KMS-11 (cell line): ENCODE data around the gene OR4D1.

ENCODE experiments used
- H2AFZ ChIP-seq: fragments of 200-600 bp; sonication (generic); 2 replicates; pipeline ENCODE4 v1.6.1; 2016; ENCODE audit warnings: antibody characterized with exemption, mixed run types, low read depth
- H3K27ac ChIP-seq: fragments of 200-600 bp; sonication (generic); 2 replicates; pipeline ENCODE4 v1.6.1; 2016; ENCODE audit warnings: mild to moderate bottlenecking, mixed run types
- H3K27me3 ChIP-seq: fragments of 200-600 bp; sonication (generic); 2 replicates; pipeline ENCODE4 v1.6.1; 2017; ENCODE audit warnings: mild to moderate bottlenecking, low read depth, mixed run types, moderate library complexity; ENCODE audit not compliant: insufficient read depth
- H3K36me3 ChIP-seq: fragments of 200-600 bp; sonication (generic); 2 replicates; pipeline ENCODE4 v1.6.1; 2017; ENCODE audit warnings: mild to moderate bottlenecking, mixed run types; ENCODE audit not compliant: insufficient read depth
- H3K4me1 ChIP-seq: fragments of 200-600 bp; sonication (generic); 2 replicates; pipeline ENCODE4 v1.6.1; 2016; ENCODE audit warnings: mild to moderate bottlenecking, low read depth, mixed run types; ENCODE audit not compliant: poor library complexity, severe bottlenecking
- H3K4me2 ChIP-seq: fragments of 200-600 bp; sonication (generic); 2 replicates; pipeline ENCODE4 v1.7.0; 2016; ENCODE audit warnings: mild to moderate bottlenecking, mixed run types
- H3K4me3 ChIP-seq: fragments of 200-600 bp; sonication (generic); IDR thresholded peaks from 2 replicates; pipeline ENCODE4 v1.6.1; 2017; ENCODE audit warnings: low read depth, low read length, mixed read lengths; ENCODE audit not compliant: insufficient read depth
- H3K79me2 ChIP-seq: fragments of 200-600 bp; sonication (generic); 2 replicates; pipeline ENCODE4 v1.6.1; 2016; ENCODE audit warnings: low read depth, mixed run types; ENCODE audit not compliant: insufficient read depth
- H3K9ac ChIP-seq: fragments of 200-600 bp; sonication (generic); 2 replicates; pipeline ENCODE4 v1.6.1; 2016; ENCODE audit warnings: mild to moderate bottlenecking, mixed run types
- H4K20me1 ChIP-seq: fragments of 200-600 bp; sonication (generic); 2 replicates; pipeline ENCODE4 v1.6.1; 2016; ENCODE audit warnings: mild to moderate bottlenecking, mixed run types; ENCODE audit not compliant: insufficient read depth
- TF ChIP-seq, protein P1 (sequence below): fragments of 200-600 bp; sonication (generic); conservative IDR thresholded peaks from 2 replicates; pipeline ENCODE4 v1.6.1; 2017; ENCODE audit warnings: low read depth, mild to moderate bottlenecking, antibody characterized with exemption, low read length, moderate library complexity, mixed read lengths

The OR4D1 gene

GRCh38 chr17:58189436-58190146 is 41.4 kb downstream of the OR4D1 start:
- no peaks in the 10 kb centered on the region for H3K36me3 ChIP-seq
- H3K27ac ChIP-seq = no peak overlapping the region
- no peaks in the 10 kb centered on the region for H4K20me1 ChIP-seq
- no peak overlapping the region for H2AFZ ChIP-seq
- no peak overlapping the region for H3K9ac ChIP-seq
- H3K4me1 ChIP-seq = no peaks in the 10 kb centered on the region
- no peaks in the 10 kb centered on the region for H3K79me2 ChIP-seq
- H3K27me3 ChIP-seq = no peaks in the 10 kb centered on the region; the same call in 1 of the 2 replicates
- H3K4me3 ChIP-seq = no peak overlapping the region
- no peak overlapping the region for H3K4me2 ChIP-seq
- TF ChIP-seq, protein P1, sequence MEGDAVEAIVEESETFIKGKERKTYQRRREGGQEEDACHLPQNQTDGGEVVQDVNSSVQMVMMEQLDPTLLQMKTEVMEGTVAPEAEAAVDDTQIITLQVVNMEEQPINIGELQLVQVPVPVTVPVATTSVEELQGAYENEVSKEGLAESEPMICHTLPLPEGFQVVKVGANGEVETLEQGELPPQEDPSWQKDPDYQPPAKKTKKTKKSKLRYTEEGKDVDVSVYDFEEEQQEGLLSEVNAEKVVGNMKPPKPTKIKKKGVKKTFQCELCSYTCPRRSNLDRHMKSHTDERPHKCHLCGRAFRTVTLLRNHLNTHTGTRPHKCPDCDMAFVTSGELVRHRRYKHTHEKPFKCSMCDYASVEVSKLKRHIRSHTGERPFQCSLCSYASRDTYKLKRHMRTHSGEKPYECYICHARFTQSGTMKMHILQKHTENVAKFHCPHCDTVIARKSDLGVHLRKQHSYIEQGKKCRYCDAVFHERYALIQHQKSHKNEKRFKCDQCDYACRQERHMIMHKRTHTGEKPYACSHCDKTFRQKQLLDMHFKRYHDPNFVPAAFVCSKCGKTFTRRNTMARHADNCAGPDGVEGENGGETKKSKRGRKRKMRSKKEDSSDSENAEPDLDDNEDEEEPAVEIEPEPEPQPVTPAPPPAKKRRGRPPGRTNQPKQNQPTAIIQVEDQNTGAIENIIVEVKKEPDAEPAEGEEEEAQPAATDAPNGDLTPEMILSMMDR = no peak

DNA sequence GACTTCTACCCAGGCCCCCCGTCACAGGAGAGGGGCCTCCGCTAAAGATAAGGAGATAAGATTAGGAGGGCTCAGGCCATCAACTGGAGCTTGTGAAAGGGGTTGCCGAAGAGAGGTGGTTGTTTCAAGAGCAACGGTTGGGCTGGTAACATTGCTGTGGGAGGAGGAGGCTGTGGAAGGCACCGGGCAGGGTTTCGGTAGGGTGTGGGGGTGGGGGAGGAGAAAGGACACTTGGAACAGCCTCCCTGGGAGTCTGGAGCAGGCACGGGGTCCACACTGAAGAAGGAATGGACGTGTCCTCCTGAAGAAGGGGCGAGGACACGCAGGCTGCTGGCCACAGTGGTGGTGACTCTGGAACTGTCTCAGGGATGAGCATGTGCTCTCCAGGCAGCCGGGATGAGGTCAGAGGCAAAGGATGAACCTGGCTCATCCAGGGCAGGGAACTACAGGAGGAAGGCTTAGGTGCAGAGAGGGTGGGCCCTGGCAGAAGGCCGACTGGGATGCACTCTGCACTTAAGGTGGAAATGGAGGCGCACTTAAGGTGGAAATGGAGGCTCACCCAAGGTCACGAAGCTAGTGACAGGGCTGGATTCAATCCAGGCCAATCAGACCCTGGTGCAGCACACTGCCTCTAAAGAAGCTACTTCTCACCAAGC is 43.2 kb downstream of the OR4D1 start:
- no peaks in the 10 kb centered on the region for H3K4me1 ChIP-seq
- H2AFZ ChIP-seq = no peak overlapping the region
- no peaks in the 10 kb centered on the region for H4K20me1 ChIP-seq
- no peak overlapping the region for H3K4me2 ChIP-seq
- H3K36me3 ChIP-seq = no peaks in the 10 kb centered on the region
- no peaks in the 10 kb centered on the region for H3K79me2 ChIP-seq
- H3K4me3 ChIP-seq = no peak overlapping the region
- no peak overlapping the region for H3K27ac ChIP-seq
- H3K27me3 ChIP-seq = peaks cover 4% of the 10 kb centered on the region; the same call in 1 of the 2 replicates
- TF ChIP-seq, protein P1 = no peak
- H3K9ac ChIP-seq = no peak overlapping the region

GRCh38 chr17:58192612-58193011 is 44.4 kb downstream of the OR4D1 start, which contains the start of gene EPX:
Gene EPX (plus strand): TSS chr17:58192726. CDS start chr17:58192847, 121 bp downstream.
- H3K4me1 ChIP-seq = no peaks in the 10 kb centered on the region
- H3K27ac ChIP-seq = no peak within 1 kb of the TSS
- H3K9ac ChIP-seq = no peak within 1 kb of the TSS
- no peaks in the 10 kb centered on the region for H3K79me2 ChIP-seq
- H3K4me3 ChIP-seq = no peak within 1 kb of the TSS
- peaks cover 10% of the 10 kb centered on the region; the same call in 1 of the 2 replicates for H3K27me3 ChIP-seq
- H3K36me3 ChIP-seq = no peaks in the 10 kb centered on the region
- no peak within 1 kb of the TSS for H2AFZ ChIP-seq
- no peaks in the 10 kb centered on the region for H4K20me1 ChIP-seq
- TF ChIP-seq, protein P1 = no peak
- H3K4me2 ChIP-seq = no peak within 1 kb of the TSS

GRCh38 chr17:58193641-58194255 is 45.6 kb downstream of the OR4D1 start:
- no peaks in the 10 kb centered on the region for H3K79me2 ChIP-seq
- H3K4me1 ChIP-seq = no peaks in the 10 kb centered on the region
- H3K36me3 ChIP-seq = no peaks in the 10 kb centered on the region
- peaks cover 20% of the 10 kb centered on the region; the same call in 1 of the 2 replicates for H3K27me3 ChIP-seq
- TF ChIP-seq, protein P1 = no peak
- no peak overlapping the region for H3K4me3 ChIP-seq
- no peak overlapping the region for H3K27ac ChIP-seq
- no peak overlapping the region for H2AFZ ChIP-seq
- H4K20me1 ChIP-seq = no peaks in the 10 kb centered on the region
- no peak overlapping the region for H3K4me2 ChIP-seq
- no peak overlapping the region for H3K9ac ChIP-seq
